DND-41 (cell line): ENCODE data around the gene ATP9A.

ENCODE experiments used
- ATAC-seq: fragments of 200-7000 bp; cut with Tn5 transposase; 3 replicates; pipeline ENCODE4 v1.9.1; 2021; ENCODE audit warnings: low read depth; ENCODE audit not compliant: insufficient read depth
- DNase-seq: peaks from one replicate; pipeline ENCODE4 v3.0.0-alpha.2; 2020
- H2AFZ ChIP-seq: 2 replicates; pipeline ENCODE4 v1.6.0; 2012; ENCODE audit warnings: low read depth, low read length
- H3K27ac ChIP-seq: 2 replicates; pipeline ENCODE4 v1.5.1; 2012; ENCODE audit warnings: low read length, inconsistent platforms
- H3K27me3 ChIP-seq: fragments of 200-600 bp; sonication (generic); 2 replicates; pipeline ENCODE4 v1.6.0; 2012; ENCODE audit warnings: low read length, mild to moderate bottlenecking, inconsistent platforms; ENCODE audit not compliant: insufficient read depth, poor library complexity
- H3K36me3 ChIP-seq: 2 replicates; pipeline ENCODE4 v1.5.1; 2012; ENCODE audit warnings: low read length, inconsistent platforms; ENCODE audit not compliant: insufficient read depth
- H3K4me1 ChIP-seq: 2 replicates; pipeline ENCODE4 v1.5.1; 2012; ENCODE audit warnings: mild to moderate bottlenecking, low read length; ENCODE audit not compliant: insufficient read depth
- H3K4me2 ChIP-seq: 2 replicates; pipeline ENCODE4 v1.6.0; 2012; ENCODE audit warnings: mild to moderate bottlenecking, moderate library complexity, low read length, inconsistent platforms; ENCODE audit not compliant: insufficient read depth
- H3K4me3 ChIP-seq, 2 experiments: fragments of 200-600 bp in 1 of 2; shearing (Covaris generic) in 1 of 2; 2 replicates each; pipeline ENCODE4 v1.5.1; 2012 to 2016; ENCODE audit warnings: inconsistent platforms in 2 of 2, low read length in 2 of 2, mild to moderate bottlenecking in 2 of 2, low read depth in 1 of 2, moderate library complexity in 1 of 2
- H3K79me2 ChIP-seq: 2 replicates; pipeline ENCODE4 v1.6.0; 2012; ENCODE audit warnings: low read length, inconsistent platforms; ENCODE audit not compliant: insufficient read depth
- H3K9ac ChIP-seq: 2 replicates; pipeline ENCODE4 v1.6.0; 2012; ENCODE audit warnings: low read depth, mild to moderate bottlenecking, inconsistent platforms, low read length, moderate library complexity
- H3K9me3 ChIP-seq: 2 replicates; pipeline ENCODE4 v1.5.1; 2012; ENCODE audit warnings: low read length, moderate library complexity, mild to moderate bottlenecking, inconsistent platforms; ENCODE audit not compliant: insufficient read depth, severe bottlenecking
- H4K20me1 ChIP-seq: 2 replicates; pipeline ENCODE4 v1.6.0; 2012; ENCODE audit warnings: low read length; ENCODE audit not compliant: insufficient read depth
- EZH2 ChIP-seq: IDR thresholded peaks from 3 replicates; pipeline ENCODE4 v1.6.1; 2012; ENCODE audit warnings: borderline replicate concordance, low read depth, mild to moderate bottlenecking, moderate library complexity, low read length, inconsistent platforms; ENCODE audit not compliant: severe bottlenecking
- TF ChIP-seq, protein P1 (sequence below): IDR thresholded peaks from 2 replicates; pipeline ENCODE4 v1.5.1; 2012; ENCODE audit warnings: borderline replicate concordance, low read length, moderate library complexity, mild to moderate bottlenecking; ENCODE audit not compliant: poor library complexity, severe bottlenecking; ENCODE audit errors: extremely low read depth

The ATP9A gene

DNA sequence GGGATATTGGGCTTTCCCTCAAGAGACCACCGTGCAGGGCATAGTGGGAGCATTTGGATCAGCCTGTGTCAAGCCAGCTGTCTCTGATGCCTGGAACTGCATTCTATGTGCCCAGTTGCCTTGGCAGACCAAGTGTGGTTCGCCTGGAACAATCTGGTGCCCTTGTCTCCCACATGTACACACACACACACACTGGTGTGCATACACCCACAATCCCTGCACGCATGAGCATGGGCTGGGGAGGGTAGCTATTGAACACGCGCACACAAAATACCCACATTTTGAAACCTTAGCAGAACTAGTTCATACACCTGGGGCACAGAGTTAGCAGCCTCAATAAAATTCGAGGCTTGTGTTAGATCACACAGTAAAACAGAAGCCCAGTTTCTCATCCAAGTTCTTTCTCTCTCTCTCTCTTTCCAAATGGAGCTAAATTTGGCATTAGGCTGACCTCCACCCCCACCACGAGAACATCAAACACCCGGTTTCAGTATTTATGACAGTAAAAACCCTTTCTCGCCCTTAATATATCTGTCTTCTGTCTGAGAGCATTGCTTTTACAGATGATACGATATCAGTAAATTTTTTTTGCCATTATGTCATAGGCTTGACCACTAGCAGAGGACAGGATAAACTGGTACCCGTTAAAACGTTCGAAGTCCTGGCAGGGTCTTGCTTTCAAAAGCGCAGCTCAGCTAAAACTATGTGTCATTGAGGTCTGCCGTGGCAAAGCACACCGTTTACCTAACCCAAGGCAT is 207.5 kb downstream of the ATP9A start:
- DNase-seq (no peak), ATAC-seq (no peak)
- Histone ChIP-seq H3K4me3 (no peak overlapping the region), H3K9me3 (no peaks in the 10 kb centered on the region), H3K4me1 (no peaks in the 10 kb centered on the region), H3K79me2 (no peaks in the 10 kb centered on the region), H3K27me3 (peaks cover 5% of the 10 kb centered on the region), H3K4me2 (no peak overlapping the region), H3K36me3 (no peaks in the 10 kb centered on the region), H3K27ac (no peak overlapping the region), H2AFZ (no peak overlapping the region), H4K20me1 (no peaks in the 10 kb centered on the region), H3K9ac (no peak overlapping the region)
- no peak for TF ChIP-seq EZH2
- TF ChIP-seq, protein P1, sequence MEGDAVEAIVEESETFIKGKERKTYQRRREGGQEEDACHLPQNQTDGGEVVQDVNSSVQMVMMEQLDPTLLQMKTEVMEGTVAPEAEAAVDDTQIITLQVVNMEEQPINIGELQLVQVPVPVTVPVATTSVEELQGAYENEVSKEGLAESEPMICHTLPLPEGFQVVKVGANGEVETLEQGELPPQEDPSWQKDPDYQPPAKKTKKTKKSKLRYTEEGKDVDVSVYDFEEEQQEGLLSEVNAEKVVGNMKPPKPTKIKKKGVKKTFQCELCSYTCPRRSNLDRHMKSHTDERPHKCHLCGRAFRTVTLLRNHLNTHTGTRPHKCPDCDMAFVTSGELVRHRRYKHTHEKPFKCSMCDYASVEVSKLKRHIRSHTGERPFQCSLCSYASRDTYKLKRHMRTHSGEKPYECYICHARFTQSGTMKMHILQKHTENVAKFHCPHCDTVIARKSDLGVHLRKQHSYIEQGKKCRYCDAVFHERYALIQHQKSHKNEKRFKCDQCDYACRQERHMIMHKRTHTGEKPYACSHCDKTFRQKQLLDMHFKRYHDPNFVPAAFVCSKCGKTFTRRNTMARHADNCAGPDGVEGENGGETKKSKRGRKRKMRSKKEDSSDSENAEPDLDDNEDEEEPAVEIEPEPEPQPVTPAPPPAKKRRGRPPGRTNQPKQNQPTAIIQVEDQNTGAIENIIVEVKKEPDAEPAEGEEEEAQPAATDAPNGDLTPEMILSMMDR = no peak

DNA sequence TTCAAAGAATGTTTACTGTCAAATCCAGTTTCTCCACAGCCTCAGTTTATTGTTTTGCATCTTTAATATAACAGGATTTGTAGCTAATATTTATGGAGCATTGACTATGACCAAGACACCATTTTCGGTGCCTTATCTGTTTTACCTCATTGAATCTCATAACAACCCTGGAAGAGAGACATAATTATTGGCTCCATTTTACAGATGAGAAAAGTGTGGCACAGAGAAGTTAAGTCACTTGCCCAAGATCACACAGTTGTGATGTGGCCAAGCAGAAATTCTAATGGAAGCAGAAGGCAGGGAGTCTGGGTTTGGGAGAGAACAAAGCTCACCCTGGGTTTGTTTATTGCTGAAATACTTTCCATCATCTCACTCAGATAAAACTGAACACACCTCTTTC is 208.1 kb downstream of the ATP9A start:
- Histone ChIP-seq H2AFZ (no peak overlapping the region), H3K4me2 (no peak overlapping the region), H3K27ac (no peak overlapping the region), H3K9ac (no peak overlapping the region), H3K4me3 (no peak overlapping the region), H3K9me3 (no peaks in the 10 kb centered on the region), H3K79me2 (no peaks in the 10 kb centered on the region), H4K20me1 (no peaks in the 10 kb centered on the region), H3K27me3 (peaks cover 5% of the 10 kb centered on the region), H3K4me1 (no peaks in the 10 kb centered on the region), H3K36me3 (no peaks in the 10 kb centered on the region)
- ATAC-seq (no peak), DNase-seq (no peak)
- TF ChIP-seq, protein P1 = no peak
- no peak for TF ChIP-seq EZH2

DNA sequence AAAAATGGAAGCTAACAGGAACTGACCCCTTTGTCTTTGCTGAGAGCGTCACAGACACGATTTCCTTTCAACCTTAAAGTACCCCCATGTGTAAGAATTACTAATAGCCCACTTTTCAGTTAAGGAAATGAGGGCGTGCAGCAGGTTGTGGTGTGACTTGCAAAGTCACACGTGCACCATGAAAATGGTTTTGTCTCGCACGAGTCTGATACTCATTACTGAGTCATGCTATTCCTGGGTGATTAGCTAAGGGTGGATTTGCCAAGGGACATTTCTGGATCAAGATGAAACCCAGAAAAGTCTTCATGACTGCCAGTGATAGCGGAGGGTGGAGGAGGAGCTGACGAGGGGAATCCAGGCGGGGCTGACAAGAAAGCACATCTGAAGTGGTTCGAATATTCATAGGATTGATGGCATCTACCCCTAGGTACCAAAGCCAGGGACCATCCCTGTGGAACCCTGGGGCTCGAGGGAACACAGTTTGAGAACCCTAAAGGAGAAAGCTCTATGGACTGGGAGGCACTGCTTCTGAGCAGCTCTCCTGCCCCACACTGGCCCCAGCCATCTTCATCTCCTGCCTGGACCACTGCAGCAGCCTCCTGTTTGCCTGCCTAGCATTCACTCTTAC is 213.5 kb downstream of the ATP9A start:
- DNase-seq = no peak
- H3K9ac ChIP-seq = no peak overlapping the region

More for the DNA sequence above, 213.5 kb downstream of the ATP9A start:
- TF ChIP-seq, protein P1 = no peak
- TF ChIP-seq EZH2 = no peak
- Histone ChIP-seq H3K4me1 (no peaks in the 10 kb centered on the region), H3K27ac (no peak overlapping the region), H3K79me2 (no peaks in the 10 kb centered on the region), H3K4me2 (no peak overlapping the region), H3K4me3 (no peak overlapping the region), H3K27me3 (no peaks in the 10 kb centered on the region), H2AFZ (no peak overlapping the region), H3K9me3 (no peaks in the 10 kb centered on the region), H3K36me3 (no peaks in the 10 kb centered on the region), H4K20me1 (no peaks in the 10 kb centered on the region)
- ATAC-seq = no peak
